ENCODE measurements around the gene VASN.

Gene VASN

DNA sequence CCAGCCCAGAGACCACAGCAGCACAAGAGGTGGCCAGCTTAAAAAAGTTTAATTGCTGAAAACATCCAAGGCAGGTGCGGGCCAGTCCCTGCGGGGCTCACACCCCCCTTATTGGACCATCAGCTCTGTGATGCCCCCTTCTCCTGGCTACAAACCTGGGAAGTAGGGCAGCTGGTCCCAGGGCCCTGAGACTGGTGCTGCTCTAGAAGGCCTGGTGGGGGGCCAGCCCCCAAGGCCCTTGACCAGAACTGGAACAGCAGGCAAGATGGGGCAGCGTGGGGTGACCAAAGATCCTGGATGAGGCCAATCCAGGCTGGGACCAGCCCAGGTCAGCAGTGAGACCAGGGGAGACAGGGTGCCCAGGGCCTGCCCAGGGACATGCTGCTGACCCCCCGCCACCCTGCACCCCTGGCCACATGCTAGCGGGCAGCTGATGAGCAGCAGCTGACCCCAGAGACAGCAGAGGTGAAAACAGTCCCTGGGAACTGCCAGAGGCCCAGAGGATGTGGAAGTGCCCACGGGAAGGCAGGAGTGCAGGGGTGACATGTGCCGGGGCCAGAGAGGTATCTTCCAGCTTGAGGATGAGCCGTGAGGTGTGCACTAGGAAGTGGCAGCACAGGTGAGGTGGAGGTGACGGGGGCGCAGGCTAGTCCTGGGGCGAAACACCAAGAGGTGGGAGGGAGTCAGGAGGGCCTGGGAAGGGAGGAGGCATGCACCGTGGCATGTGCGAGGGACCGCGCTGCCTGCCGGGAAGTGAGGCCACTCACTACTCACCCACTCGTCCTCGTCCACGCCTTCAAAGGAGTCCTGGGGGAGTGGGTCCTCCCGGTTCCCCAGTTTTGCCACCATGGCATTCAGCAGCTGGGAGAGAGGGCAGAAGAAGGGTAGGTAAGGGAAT is 16.9 kb upstream of the VASN start:
- DNase-seq (ENCODE audit: low read depth): no peak

DNA sequence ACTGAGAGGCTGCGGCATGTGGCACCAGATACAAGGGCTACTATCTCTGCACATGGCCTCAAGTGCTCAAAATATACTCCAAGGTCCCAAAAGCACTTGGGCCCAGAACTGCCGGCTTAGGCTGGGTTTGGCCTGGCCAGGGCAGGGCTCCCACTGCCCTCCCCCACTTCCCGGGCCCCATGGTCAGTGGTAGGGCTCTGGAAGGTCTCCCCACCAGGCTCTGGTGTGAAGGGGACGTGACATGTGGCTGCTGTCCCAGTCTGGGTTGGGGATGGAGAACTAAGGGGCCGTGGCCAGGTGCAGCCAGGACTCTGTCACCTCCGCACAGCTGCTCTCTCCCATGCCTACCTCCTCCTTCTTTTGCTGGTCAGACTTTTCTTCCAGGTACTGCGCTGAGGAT is 14.8 kb upstream of the VASN start:
- DNase-seq (ENCODE audit: low read depth): no peak

DNA sequence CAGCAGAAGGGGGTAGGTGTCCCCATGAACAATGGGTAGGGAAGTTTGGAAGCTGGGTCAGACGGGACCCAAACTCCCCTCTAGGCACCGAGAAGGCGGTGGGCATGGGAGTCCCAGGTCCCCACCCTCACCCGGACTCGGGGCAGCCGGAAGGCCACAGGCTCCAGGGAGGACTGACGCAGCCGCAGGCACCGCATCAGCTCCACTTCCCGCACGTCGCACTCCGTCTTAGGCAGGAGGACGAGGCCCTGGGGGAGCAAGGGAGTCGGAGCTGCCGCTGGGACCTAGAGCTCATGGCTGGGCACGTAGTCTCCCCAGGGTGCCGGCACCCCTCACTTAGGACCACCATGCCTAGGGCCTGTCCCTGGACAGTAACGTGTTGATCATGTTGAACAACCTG is 13.4 kb upstream of the VASN start:
- no peak for DNase-seq (ENCODE audit: low read depth)

DNA sequence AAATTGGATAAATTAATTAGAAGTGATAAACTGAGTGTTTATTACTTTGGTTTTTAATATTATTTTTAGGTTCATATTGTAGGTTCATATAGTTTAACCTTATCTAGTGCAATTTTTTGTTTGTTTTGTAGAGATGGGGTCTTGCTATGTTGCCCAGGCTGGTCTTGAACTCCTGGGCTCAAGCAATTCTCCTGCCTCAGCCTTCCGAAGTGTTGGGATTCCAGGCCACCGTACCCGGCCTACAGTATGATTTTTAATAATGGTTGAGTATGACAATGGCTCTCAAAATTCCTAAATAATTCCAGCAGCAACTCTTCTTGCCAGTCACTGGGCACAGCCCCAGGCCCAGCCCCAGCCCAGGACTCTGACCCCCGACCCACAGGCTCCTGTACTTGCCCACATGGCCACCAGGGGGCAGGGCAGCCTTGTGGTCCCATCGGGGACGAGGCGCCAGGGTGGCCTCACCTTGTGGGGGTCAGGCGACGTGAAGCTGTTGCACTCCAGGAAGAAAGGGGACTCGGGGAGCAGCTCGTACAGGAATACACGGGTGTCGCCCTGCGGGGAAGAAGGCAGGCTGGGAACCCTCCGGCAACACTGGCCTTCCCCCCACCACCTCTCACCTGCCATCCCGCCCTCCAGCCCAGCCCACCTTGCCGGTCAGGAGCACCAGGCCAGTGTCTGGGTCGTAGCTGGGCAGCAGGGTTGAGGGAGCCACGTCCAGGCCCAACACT is 12.7 kb upstream of the VASN start:
- peak; percentile 48 for DNase-seq (ENCODE audit: low read depth)

DNA sequence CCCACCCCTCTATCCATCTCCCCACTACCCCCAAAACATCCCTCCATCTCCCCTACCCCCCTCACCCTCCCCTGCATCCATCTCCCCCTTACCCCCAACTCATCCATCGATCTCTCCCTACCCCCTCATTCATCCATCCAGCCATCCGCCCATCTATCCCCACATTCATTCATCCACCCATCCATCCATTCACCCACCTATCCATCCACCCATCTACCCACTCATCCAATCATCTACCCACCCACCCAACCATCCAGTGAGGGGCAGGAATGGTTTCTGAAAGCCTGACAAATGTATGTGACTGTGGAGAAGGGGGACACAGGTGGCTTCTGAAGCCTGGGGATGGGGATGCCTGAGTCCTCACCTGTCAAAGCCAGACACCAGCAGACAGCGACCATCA is 11.7 kb upstream of the VASN start:
- DNase-seq (ENCODE audit: low read depth): no peak

DNA sequence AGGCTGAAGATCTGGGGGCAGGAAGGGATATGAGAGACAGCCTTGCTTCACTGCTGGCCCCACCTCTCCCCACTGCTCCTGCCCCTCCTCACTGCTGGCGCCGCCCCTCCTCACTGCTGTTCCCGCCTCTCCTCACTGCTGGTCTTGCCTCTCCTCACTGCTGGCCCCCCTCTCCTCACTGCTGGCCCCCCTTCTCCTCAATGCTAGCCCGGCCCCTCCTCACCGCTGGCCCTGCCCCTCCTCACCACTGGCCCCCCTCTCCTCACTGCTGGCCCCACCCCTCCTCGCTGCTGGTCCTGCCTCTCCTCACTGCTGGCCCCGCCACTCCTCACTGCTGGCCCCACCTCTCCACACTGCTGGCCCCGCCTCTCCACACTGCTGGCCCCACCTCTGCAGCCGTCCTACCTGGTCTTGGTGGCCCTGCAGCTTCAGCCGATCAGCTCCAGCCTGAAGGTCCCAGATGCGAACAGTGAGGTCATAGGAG is 11.1 kb upstream of the VASN start:
- DNase-seq (ENCODE audit: low read depth): no peak

DNA sequence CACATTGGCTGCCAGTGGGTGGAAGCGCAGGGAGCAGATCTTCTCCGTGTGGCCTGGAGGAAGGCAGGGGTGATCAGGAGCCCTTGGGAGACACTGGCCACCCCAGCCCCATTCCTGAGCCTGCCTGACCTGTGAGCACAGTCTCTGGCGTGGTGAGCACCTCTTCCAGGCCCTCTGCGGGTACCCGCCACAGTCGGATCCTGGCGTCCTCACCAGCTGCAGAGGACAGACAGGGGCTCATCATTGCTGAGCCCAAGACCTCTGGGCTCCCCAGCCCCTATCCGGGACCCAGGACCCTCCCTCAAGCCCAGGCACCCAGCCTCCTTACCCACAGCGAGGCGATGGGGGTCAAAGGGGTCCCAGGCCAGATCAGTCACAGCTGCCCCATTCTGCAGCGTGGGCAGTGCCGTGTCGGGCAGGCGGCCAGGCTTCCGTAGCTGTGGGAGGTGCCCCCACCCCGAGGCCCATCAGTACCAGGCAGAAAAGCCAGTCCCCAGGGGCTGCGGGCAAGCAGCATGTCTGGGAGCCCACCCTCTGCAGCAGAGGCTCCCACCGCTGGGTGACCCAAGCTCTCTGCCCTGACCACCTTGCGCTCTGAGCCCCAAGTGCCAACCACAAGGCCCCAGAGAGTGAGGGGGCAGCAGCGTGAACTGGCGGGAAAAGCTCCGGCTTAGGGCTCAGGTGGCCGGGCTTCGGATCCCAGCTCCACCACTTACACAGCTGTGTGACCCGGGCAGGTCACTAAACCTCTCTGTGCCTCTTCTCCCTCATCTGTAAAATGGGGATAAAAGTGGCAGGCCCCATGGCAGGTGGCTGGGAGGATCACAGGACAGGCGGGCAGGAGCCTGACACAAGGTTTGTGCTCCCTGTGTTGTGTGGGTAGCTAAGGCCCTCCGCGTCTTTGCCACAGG is 10.4 kb upstream of the VASN start:
- DNase-seq (ENCODE audit: low read depth): no peak

DNA sequence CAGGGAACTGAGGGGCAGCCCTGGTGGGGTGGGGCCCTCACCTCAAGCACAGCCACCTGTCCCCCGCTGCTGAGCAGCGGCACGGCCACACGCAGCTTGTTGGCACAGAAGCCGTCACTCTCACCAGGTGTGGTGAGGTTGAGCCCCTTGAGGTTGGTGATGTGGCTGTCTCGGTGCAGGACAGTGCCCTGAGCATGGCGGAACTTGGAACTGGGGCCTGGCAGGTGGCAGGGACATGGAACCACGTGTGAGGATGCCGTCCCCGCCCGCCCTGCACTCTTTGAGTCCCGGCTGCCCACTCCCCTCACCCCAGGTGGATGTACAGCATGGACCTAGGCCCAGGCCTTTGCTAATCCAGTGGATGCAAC is 9.7 kb upstream of the VASN start:
- DNase-seq (ENCODE audit: low read depth): no peak

DNA sequence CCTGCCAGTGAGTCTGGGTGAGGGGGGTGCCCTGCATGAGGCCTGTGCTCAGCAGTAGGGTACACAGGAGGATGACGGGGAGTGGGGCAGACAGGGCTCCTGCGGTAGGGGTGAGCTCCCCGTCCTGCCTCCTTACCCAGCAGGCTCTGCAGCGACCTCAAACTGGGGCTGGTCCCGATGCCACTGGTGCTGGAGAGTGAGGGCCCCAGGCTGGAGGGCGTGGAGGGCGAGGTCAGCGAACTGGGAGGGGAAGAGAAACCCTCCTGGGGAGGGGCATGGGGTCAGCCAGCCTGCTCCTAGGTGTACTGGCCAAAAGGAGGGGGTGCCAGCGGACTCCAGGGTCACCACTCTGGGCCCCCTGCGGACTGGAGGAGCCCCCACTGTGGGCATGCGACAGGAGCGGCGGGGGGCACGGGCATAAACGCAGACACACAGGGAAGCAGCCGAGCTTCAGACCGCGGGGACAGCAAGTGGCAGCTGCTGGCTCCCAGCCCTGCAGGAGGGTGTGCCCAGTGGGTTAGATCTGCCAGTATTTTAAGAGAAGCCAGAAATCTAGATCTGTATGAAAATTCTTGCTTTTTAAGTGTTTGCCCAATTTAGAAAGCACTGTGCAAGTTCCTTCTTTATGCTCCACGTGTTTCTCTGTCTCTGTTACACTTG is 9.0 kb upstream of the VASN start:
- no peak for DNase-seq (ENCODE audit: low read depth)

DNA sequence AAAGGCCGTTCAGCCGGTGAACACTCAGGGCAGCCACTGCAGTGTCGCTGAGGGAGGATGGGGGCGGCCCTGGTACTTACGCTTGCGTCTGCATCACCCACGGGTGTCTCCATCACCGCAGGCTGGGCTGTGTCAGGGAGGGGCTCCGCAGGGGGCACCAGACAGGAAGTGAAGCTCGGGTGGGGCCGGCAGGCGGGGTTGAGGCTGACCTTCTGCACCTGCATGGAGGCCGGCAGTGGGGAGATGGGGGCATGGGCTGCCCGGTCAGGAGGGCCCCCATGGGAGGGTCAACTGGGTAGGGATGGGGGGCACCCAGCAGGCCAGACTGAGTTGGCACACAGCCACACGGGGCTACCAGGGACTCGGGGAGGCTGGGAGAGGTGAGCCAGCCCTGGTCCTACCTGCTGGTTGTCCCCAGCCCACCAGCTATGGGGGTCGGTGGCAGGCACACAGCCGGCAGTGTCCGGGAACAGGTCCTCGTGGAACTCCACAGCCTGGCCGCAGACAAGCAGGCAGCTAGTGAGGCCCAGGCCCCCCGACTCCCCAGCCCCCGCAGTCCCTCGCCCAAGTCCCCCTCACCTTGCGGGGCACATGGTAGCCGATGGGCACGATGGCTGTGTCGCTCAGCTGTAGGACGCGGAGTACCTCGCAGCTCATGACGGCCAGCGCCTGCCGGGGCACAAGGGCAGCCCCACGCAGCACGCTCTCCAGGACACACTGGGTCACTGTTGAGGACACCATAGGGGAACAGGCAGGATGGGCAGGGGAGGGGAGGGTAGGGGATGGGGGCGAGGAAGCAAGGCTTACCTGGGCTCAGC is 7.2 kb upstream of the VASN start:
- DNase-seq (ENCODE audit: low read depth): no peak

DNA sequence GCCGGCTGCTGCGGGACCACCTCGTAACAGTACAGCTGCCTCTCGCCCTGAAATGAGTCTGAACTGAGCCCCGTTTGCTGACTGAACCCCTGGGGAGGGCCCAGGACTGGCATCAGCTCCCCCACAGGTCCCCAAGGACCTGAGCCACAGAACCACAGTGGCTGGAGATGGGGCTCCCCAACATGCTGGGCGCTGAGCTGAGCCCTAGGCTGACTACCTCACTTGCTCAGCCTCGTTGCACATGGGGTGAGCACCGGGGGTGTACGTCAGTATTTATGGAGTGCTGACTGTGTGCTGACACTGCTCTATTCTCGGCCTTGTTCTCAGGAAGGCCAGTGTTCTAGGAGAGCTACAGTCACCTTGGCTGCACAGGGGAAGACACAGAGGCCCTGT is 6.6 kb upstream of the VASN start:
- no peak for DNase-seq (ENCODE audit: low read depth)

DNA sequence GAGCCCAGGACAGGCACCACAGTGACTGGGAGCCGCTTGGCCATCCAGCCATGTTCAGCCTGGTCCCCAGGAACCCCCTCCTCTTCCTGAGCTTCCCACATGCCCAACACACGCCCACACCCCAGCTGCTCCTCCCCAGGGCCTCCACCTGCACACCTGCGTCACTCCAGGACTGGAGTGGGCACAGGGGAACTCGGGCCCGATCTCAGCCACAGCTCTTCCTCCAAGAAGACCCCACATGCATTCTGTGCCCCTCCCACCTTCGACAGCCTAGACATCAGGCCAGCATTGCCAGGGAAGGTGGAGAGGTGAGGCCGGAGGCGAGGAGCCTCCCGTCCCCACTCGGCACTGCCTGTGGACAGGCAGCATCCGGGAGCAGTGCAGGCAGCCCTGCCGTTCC is 6.0 kb upstream of the VASN start:
- DNase-seq (ENCODE audit: low read depth): no peak

DNA sequence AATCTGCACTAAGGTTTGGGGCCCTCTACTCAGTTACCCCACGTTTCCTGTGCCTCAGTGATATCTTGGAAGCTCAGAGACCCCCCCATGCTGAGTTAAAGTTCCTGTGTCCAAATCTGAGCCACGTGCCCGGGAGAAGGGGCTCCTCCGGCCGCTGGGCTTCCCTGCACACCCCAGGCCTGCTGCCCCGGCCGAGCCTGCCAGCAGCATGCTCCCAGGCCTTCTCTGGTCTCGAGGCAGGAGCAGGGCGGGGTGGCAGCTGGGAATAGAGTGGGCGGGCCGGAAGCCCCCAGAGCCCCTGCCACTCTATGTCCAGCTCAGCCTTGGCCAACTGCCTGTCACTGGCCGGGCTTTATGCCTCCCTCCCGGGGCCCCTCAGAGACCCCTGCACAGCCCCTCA is 5.6 kb upstream of the VASN start:
- no peak for DNase-seq (ENCODE audit: low read depth)

DNA sequence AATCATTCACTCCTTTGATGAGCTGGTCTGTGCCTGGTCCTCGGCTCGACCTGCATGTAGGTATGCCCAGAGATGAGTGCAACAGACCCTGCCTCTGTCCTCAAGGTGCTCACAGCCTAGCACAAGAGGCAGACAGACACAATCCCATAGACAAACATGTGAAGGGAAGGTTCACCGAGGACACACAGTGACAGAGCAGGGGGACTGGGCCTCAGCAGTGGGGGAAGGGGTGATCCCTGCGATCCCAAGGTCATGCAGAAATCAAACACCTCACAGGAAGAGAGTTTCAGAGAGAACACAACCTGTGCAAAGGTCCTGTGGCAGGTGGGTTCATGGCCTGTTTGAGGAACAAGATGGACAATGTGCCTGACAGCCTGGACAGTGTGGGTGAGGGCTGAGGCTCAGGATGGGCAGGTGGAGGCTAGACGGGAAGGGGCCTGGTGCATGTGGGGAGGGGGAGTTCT is 4.2 kb upstream of the VASN start:
- DNase-seq (ENCODE audit: low read depth): no peak

DNA sequence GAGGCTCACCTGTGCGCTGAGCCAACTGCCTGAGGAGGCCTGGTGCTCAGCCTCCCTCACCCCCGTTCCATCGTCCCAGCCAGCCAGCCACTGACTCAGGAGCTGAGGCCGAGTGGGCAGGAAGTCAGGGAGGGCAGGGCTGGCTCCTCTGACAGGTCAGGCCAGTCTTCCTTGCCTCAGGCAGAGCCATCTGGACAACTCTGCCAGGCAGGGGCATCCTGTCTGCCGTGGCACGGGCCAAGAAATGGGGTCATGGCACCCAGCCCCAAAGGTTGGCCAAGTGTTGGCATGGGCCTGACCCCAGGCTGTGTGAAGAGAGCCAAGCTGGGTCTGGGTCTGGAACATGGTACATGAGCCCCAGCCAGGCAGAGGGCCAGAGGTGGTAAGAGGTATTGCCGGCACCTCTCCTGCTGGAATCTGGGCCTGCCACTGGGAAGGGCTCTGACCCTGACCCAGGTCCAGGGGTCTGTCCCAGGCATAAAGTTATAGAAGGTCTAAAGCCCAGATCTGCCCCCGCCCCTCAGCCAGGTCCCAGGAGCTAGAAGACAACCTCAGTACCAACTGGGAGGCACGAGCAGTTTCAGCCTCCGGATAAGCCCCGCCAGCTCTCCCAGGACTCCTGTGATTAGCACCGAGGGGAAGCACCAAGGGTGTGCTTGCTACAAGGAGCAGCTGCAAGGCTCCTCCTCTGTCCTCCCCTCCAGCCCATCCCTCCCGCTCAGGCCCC is 2.5 kb upstream of the VASN start:
- DNase-seq (ENCODE audit: low read depth): no peak

DNA sequence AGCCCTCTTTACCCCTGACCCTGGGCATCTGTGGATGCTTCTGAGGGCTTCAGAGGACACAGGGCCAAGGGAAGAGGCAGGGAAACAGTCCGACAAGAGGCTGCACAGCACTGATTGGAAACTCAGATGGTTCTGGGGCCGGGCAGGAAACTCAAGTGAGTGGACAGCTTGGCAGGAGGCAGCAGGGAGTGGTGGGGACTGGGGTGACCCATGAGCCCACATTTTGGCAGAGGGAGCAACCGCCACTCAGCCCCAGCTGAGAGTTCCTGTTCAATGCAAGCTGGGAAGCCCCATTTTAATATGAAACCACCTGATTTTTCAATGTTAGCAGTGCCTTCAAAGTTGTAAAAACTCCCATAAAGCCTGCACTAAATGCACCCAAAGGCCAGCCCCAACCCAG is 1.5 kb upstream of the VASN start:
- no peak for DNase-seq (ENCODE audit: low read depth)

DNA sequence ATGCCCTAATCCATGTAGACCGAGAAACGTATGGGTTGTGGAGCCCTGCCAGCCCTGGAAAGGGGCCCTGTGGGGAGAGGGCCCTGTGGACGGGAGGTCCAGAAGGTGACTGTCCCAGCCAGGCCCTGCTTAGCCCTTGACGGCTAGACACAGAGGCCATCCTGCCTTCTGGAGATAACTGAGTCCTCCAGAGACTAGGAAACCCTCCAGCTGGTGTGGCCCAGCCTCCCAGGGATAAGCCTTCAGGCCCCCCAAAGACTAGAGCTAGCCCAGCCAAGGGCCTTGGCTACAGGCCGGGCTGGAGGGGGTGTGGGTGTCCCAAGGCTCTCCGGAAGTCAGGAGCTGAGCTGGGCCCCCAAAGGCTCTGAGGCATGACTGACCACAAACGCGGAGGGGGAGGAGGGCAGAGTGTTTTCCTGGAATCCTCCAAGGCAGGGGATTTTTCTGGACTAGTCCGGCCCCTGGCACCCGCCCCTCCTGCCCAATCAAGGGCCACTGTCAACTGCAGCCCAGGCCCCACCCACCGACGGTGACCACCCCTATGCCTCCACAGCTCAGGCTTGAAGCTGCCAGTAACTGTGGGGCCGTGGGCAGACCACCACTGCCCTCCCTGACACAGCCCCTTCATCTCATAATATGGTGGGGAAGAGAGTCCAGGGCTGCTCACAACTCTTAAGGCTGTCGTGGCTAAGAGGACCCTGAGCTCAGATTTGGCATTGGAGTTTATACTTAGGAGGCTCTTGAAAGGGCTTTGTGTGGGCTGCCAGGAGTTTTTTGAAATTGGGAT is 885 bp upstream of the VASN start:
- DNase-seq (ENCODE audit: low read depth): no peak

DNA sequence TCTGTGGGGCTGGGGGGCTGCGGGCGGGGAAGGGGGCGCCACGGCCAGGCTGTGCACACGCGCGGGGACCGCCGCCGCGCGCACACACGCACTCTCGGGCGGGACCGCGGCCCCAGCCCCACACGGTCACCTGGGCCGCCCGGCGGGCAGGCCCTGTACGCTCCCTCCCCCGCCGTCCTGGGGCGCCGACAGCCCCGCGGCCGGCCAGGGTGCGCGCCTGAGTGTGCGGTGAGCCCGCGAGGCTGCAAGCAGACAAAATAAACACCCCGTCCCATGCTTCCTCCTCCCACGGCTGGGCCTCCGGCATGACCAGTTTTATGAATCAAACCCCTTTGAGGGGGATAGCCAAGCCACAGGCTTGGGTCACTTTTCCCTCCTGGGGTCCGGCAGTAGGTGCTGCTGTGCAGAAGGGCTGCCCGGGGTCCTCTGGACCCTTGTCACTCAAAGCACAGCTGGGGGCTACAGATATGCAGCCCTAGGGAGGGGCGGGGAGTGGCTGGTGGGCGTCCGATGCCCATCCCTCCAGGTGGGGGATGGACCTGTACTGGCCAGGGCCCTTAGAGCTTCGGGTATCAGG is 441 bp downstream of the VASN start:
- DNase-seq (ENCODE audit: low read depth): no peak

All from activated T-helper 1 cell treated with Interleukin-2 at 50 U/mL for 16 hours (primary cell).